RWPE1 (cell line): ENCODE results near the gene UVRAG.

Experiments used
- CTCF ChIA-PET: fragments of 350-600 bp; sonication (Branson Sonifier 250); formaldehyde crosslinking; extraction: SDS; loops from one replicate; lab custom pipeline; 2021; lab: Yijun Ruan, JAX
- POLR2A ChIA-PET: fragments of 400-600 bp; formaldehyde crosslinking; extraction: SDS; loops from one replicate; lab custom pipeline; 2020; ENCODE audit warnings: antibody characterized with exemption; ENCODE audit not compliant: low non-redundant PET; lab: Yijun Ruan, JAX
- DNase-seq: peaks from one replicate; pipeline ENCODE4 v3.0.0; 2012; ENCODE audit warnings: low spot score
- H3K27ac ChIP-seq: fragments of 450-650 bp; 2 replicates; pipeline ENCODE4 v1.5.1; 2017
- TF ChIP-seq, protein P1 (sequence below): fragments of 450-650 bp; conservative IDR thresholded peaks from 2 replicates; pipeline ENCODE4 v1.5.1; 2017; ENCODE audit warnings: low read depth, mild to moderate bottlenecking

The UVRAG gene

DNA sequence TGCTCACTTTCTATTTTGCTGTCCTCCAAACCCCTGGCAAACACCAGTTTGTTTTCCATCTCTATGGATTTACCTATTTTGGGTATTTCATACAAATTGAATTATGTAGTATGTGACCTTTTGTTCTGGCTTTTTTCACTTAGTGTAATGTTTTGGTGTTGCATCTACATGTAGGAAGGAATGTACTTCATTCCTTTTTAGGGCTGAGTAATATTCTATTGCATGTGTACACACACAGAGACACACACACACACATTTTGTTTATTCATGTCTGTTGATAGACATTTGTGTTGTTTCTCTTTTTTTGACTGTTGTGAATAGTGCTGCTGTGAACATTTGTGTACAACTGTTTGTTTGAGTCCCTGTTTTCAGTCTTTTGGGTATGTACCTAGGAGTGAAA lies 90.4 kb downstream of the UVRAG start:
- DNase-seq: no peak
- ChIA-PET CTCF (interaction anchor here (1.0 kb wide), 1 partner anchor 9 kb away, joined by 3 read pairs; no protein-coding TSS in a partner anchor), POLR2A (no interaction called here)
- H3K27ac ChIP-seq: no peak overlapping the region
- TF ChIP-seq, protein P1, sequence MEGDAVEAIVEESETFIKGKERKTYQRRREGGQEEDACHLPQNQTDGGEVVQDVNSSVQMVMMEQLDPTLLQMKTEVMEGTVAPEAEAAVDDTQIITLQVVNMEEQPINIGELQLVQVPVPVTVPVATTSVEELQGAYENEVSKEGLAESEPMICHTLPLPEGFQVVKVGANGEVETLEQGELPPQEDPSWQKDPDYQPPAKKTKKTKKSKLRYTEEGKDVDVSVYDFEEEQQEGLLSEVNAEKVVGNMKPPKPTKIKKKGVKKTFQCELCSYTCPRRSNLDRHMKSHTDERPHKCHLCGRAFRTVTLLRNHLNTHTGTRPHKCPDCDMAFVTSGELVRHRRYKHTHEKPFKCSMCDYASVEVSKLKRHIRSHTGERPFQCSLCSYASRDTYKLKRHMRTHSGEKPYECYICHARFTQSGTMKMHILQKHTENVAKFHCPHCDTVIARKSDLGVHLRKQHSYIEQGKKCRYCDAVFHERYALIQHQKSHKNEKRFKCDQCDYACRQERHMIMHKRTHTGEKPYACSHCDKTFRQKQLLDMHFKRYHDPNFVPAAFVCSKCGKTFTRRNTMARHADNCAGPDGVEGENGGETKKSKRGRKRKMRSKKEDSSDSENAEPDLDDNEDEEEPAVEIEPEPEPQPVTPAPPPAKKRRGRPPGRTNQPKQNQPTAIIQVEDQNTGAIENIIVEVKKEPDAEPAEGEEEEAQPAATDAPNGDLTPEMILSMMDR: no peak

DNA sequence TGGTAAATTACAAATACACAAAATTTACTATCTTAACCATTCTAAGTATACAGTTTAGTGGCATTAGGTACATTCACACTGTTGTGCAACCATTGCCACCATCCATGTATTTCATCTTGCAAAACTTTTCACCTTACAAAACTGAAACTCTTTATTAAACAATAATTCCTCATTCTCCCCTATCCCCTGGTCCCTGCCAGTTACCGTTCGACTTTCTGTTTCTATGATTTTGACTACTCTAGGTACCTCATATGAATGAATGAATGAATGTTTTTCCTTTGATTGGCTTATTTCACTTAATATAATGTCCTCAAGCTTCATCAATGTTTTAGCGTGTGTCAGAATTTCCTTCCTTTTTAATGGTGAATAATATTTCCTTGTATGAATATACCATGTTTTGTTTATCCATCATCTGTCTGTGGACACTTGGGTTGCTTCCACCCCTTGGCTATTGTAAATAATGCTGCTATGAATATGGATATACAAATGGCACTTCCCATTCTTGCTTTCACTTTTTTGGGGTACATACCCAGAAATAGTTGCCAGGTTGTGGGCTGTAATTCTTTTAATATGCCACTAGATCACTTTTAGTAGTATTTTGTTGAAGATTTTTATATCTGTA lies 93.0 kb downstream of the UVRAG start:
- CTCF ChIA-PET: no interaction called here
- no peak for DNase-seq
- POLR2A ChIA-PET: no interaction called here
- H3K27ac ChIP-seq: no peak overlapping the region
- TF ChIP-seq, protein P1: no peak

DNA sequence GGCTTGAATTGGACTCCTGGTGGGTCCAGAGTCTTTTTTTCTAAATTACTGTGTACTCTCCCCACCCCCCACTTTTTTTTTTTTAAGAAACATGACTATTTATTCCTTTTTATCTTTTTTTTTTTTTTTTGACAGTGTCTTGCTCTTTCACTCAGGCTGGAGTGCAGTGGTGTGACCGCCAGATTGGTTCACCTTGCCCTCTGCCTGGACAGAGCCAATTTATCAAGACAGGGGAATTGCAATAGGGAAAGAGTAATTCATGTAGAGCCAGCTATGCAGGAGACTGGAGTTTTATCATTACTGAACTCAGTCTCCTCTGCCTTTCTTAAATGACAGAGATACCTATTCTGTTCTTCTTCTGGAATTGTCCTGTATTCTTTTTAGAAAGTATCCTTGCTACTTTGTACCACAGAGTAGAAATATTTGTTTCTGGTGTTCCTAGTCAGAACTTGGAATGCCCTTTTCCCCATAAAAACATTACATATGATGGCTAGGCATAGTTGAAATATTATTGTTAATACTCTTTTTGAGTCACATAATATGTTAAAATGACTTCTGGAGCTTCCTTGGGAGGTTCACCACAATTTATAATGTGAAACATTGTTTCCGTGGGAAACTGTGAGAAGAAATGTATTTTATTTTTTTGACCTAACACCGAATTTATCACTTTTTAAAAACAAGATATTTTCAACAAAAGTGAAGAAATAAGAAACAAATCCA lies 95.6 kb downstream of the UVRAG start:
- TF ChIP-seq, protein P1: no peak
- POLR2A ChIA-PET: interaction anchor here (0.7 kb wide), 1 partner anchor 133 kb away, joined by 4 read pairs; no protein-coding TSS in a partner anchor
- H3K27ac ChIP-seq: no peak overlapping the region
- CTCF ChIA-PET: no interaction called here
- no peak for DNase-seq

DNA sequence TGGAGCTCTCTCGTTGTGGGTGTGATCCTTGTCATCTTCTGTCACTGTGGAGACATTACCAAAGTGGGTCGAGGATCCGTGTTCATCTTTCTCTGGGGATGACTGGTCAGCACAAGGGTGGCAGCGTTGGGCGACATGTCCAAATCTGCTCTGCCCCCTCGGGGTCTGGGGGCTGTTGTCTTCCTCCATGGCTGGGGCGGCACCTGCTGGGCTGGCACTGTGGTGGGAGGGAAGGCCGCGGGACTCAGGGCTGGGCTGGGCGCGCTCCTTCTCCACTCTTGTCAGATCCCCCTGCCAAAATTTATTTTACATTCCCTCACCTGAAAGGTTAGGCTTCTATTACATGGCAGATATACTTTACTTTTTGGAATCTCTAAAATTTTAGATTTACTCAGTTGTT lies 96.4 kb downstream of the UVRAG start:
- H3K27ac ChIP-seq: no peak overlapping the region
- TF ChIP-seq, protein P1: no peak
- no peak for DNase-seq
- ChIA-PET CTCF (no interaction called here), POLR2A (no interaction called here)

DNA sequence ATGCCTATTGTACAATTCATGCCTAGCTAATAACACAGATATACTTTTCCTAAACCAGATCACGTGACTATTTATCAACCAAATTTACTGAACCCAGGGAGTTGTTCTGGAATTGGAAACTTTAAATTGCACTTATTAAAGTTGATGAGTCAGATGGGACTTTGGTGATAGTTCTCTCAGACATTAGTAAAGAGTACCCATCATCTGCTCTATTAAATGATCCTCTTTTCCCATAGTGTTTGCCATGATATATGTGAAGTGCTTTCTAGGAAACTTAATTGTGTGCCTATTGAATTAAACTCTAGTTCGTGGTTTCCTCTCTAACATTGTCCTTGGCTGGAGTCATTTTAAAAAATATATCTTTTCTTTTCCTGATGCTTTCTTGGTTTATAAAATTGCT lies 99.0 kb downstream of the UVRAG start:
- no peak overlapping the region for H3K27ac ChIP-seq
- no peak for DNase-seq
- ChIA-PET POLR2A (no interaction called here), CTCF (no interaction called here)
- TF ChIP-seq, protein P1: no peak

DNA sequence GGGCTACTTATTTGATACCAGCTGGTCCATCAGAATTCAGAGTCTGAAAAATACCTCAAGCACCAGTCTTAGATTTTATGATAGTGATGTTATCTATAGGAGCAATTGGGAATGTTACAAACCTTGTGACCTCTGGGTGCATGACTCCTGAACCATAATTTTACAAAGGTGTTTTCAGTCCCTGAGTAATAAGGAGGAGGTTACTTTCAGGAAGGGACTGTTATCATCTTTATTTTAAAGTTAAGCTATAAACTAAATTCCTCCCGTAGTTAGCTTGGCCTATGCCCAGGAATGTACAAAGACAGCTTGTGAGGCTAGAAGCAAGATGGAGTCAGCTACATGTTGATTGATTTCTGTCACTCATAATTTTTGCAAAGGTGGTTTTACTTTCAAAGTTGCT lies 101.9 kb downstream of the UVRAG start:
- TF ChIP-seq, protein P1: no peak
- ChIA-PET CTCF (no interaction called here), POLR2A (no interaction called here)
- H3K27ac ChIP-seq: no peak overlapping the region
- no peak for DNase-seq
